ENCODE data around the gene SETD6.

Gene SETD6

GRCh38 chr16:58507963-58508670, 7.2 kb upstream of the SETD6 start:
- no peak for DNase-seq (ENCODE audit: low read depth)

GRCh38 chr16:58508671-58509251, 6.6 kb upstream of the SETD6 start:
- no peak for DNase-seq (ENCODE audit: low read depth)

GRCh38 chr16:58509256-58510096, 5.8 kb upstream of the SETD6 start:
- no peak for DNase-seq (ENCODE audit: low read depth)

GRCh38 chr16:58510097-58510775, 5.1 kb upstream of the SETD6 start:
- DNase-seq (ENCODE audit: low read depth), result no peak

GRCh38 chr16:58510776-58511628, 4.3 kb upstream of the SETD6 start:
- no peak for DNase-seq (ENCODE audit: low read depth)

- peak; percentile 53 for DNase-seq (ENCODE audit: low read depth)
These were observed 3.1 kb upstream of the SETD6 start for GRCh38 chr16:58511933-58512815.

GRCh38 chr16:58513874-58514273, 1.4 kb upstream of the SETD6 start:
- no peak for DNase-seq (ENCODE audit: low read depth)

GRCh38 chr16:58515871-58516767, 802 bp downstream of the SETD6 start:
- peak; percentile 19 for DNase-seq (ENCODE audit: low read depth)

- DNase-seq (ENCODE audit: low read depth), result no peak
These were observed 1.4 kb downstream of the SETD6 start for GRCh38 chr16:58516768-58517107.

- DNase-seq (ENCODE audit: low read depth), result no peak
These were observed 3.0 kb downstream of the SETD6 start for GRCh38 chr16:58518083-58518979.

- DNase-seq (ENCODE audit: low read depth), result no peak
These were observed 3.7 kb downstream of the SETD6 start for GRCh38 chr16:58518980-58519368.

GRCh38 chr16:58519707-58520106, 4.4 kb downstream of the SETD6 start:
- no peak for DNase-seq (ENCODE audit: low read depth)

GRCh38 chr16:58530179-58530578, 14.9 kb downstream of the SETD6 start:
- DNase-seq (ENCODE audit: low read depth), result no peak

- DNase-seq (ENCODE audit: low read depth), result no peak
These were observed 17.1 kb downstream of the SETD6 start for GRCh38 chr16:58532414-58532813.

GRCh38 chr16:58533751-58534470, 18.6 kb downstream of the SETD6 start:
- DNase-seq (ENCODE audit: low read depth), result no peak

GRCh38 chr16:58535100-58535499, 19.8 kb downstream of the SETD6 start:
- DNase-seq (ENCODE audit: low read depth), result no peak

- no peak for DNase-seq (ENCODE audit: low read depth)
These were observed 21.0 kb downstream of the SETD6 start for GRCh38 chr16:58536278-58536677.
